Ureter (tissue), 1 donor: ENCODE results near the gene ACACB. TPM values are rescaled to one million over a fixed set of nuclear protein-coding genes. Genes with fewer than 3 reads are reported as not detected.

Source experiments
- DNase-seq: peaks from one replicate; pipeline ENCODE4 v3.0.0-alpha.2; 2020; ENCODE audit warnings: low spot score
- total RNA-seq: library from RNA; stranded (reverse); gene quantifications from one replicate; pipeline ENCODE4 v1.2.4, GENCODE V29; 2023
- donor health status: DM: yes; HTN: yes; CAD: no.

ACACB gene
- total RNA-seq, 1 donor from 2014 or later, result 67.3 TPM

DNA sequence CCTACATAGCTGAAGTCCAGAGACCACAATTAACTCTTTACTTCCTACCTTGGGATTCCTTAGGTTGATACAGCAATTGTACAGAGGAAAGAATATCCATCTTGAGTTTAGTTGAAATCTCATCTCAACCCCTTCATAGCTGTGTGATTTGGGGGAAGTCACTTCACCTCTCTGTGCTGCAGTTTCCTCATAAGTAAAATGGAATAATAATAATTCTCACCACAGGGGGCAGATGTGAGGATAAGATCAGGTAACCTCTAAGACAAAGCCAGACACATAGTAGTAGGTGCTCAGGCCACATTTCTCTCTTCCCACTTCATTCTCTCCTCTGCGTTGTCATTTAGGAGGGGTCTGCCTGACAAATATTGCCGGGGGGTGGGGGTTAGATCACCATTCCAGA, 186.0 kb downstream of the ACACB start:
- DNase-seq, result no peak

GRCh38 chr12:109302770-109303169, 186.4 kb downstream of the ACACB start:
- DNase-seq, result no peak

DNA sequence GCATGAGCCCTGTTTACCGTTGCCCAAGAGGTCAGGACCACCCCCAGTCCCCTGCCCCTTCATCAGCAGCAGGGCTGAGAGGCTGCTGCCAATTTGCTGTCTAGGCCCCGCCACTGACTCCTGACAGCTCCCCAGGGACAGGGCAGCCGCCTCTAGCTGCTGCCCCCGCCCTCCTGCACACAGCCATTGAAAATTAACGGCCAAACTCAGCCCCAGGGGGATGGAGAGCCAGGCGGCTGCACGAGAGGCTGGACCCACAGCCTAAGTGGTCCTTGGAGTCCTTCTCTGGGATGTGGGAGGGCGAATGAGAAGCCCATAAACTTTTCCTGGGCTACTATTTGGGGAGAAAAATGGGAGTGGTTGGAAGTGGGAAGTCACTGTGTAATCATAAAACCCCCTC, 188.1 kb downstream of the ACACB start:
- DNase-seq, result no peak

DNA sequence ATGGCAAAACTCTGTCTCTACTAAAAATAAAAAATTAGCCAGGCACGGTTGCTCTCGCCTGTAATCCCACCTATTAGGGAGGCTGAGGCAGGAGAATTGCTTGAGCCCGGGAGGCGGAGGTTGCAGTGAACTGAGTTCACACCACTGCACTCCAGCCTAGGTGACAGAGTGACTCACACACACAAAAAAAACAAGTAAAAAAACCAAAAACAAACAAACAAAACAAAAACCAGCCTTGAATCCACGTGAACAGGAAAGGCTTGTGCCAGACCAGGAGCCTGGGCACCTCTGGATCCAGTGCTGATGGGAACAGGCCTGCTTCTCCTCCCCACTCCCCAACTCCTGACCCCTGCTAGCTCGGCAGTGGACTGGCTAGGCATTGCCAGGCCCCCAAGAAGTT, 189.2 kb downstream of the ACACB start:
- no peak for DNase-seq

DNA sequence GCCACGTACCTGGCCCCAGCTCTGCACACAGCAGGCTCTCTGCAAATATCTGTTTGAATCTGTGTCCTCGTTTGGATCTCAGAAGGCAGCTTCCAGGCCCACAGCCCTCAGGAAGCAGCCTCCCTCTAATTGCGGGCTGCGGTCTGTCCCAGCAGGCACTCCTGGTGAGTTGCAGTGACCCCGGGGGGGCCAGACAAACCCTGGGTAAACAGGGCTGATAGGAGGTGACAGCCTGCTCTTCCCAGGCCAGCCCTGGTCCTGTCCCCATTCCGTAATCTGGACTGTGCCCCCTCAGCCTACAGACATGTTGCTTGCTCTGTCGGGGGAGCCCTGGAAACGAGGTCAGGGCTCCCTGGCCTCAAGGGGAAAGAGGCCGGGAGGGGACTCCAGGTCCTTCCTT, 190.7 kb downstream of the ACACB start:
- DNase-seq, result no peak

- DNase-seq, result no peak
Measured at GRCh38 chr12:109308534-109309380, 192.4 kb downstream of the ACACB start, which contains the start of gene FOXN4. TSS of gene FOXN4 (minus strand) at chr12:109309284. CDS start at chr12:109308321, 963 bp downstream.

DNA sequence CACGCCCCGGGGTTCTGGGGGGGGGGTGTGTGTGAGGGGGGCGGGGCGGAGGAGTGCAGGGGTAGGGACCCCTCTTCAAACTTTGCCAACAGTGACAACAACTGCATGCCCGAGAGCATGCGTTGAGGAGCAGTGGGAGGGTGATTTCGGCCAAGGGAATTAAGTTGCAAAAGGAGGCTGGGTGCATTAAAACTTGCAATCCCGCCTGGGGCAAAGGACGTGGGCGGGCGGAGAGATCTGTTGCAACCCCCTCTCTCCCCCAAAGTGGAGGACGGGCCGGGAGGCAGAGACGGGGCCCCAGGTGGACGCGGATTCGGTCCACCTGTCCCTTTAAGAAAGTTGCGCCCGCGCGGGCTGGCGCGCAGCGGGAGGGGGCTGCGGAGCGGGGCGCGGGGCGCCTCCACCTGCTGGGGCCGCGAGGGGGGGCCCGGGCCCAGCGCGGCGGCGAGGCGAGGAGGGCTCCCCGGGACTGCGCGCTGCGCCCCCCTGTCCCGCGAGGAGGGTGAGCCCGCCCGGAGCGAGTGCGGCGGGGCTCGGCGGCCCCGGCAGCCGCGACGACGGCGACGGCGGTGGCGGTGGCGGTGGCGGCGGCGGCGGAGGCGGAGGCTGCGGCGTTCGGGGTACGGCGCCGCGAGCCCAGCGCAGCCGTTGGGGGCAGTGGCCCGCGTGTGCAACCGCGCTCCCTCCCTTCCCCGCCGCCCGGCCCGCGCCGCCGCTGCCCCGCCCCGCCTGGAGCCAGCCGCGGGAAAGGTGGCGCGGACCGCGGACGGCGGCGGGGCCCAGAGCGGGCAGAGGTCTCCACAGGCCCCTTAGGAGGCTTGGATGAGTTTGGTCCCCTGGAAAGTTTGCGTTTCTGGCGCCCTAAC, 193.2 kb downstream of the ACACB start:
- DNase-seq, result no peak

DNA sequence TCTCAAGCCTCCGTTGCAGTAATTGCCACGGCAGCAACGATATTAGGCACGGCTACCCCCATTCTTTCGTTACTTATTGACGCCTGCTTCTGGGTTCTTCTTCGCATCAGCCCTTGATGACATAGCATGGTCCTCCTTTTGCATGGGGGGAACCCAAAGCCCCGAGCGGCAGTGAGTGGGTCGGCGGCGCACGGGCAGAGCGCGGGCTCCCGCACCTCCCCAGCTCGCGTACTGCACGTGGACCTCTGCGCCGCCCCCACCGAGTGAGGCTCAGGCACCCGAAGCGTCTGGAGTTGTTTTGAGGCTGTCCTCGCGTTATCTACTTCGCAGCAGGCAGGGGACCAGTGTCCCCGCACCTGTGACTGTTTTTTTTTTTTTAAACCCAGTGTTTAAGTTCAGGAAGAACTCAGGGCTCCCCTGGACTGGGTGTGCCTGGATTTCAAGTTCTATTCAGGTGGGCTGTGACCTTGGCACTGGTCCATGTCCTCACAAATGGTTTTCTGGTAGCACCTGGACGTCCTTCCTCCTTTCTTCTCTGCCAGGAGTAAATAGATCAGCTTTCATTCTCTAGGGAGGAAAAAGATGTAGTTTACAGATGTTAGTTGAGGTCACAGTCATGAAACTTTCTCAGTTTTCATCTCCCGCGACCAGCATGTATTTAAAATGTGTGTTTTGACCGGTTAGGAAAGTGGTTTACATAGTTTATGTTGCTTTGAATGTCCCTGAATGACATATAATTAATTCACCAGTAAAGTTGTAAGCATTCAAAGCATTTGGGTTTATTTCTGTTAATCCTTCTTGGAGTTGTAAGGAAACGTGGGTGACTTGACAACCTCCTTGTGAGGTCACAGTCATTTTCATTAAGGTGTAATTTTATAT, 194.1 kb downstream of the ACACB start:
- DNase-seq, result no peak

Other genes with a start within 250 kb of the ACACB start
- gene DAO, start 236.5 kb upstream of the ACACB start, total RNA-seq, result not detected
- not detected for gene SVOP, start 95.5 kb upstream of the ACACB start, total RNA-seq
- gene USP30, start 64.0 kb upstream of the ACACB start, total RNA-seq, result 10.6 TPM
- 28.6 TPM for gene ALKBH2, start 23.1 kb upstream of the ACACB start, total RNA-seq
- 25.1 TPM for gene UNG, start 19.0 kb upstream of the ACACB start, total RNA-seq
- not detected for gene FOXN4, start 192.7 kb downstream of the ACACB start, total RNA-seq
- not detected for gene MYO1H, start 231.3 kb downstream of the ACACB start, total RNA-seq